HepG2 (cell line): Measurements from ENCODE around the gene OPA3. TPM values are rescaled to one million over a fixed set of nuclear protein-coding genes. Genes with fewer than 3 reads are reported as not detected.
A peak's percentile ranks its signal among the peaks of the same experiment; 100 is the strongest.

Source experiments
- ARNT2 ChIP-seq: sonication (generic); formaldehyde crosslinking; IDR thresholded peaks from 2 replicates; pipeline ENCODE4 v1.8.0; 2022; ENCODE audit warnings: mild to moderate bottlenecking, low read depth, missing genetic modification reagents, moderate library complexity
- ARNTL ChIP-seq: sonication (generic); formaldehyde crosslinking; IDR thresholded peaks from 2 replicates; pipeline ENCODE4 v1.4.0; 2020; ENCODE audit warnings: mild to moderate bottlenecking, missing genetic modification reagents
- DPF2 ChIP-seq: sonication (generic); formaldehyde crosslinking; IDR thresholded peaks from 2 replicates; pipeline ENCODE4 v1.4.0; 2020; ENCODE audit warnings: mild to moderate bottlenecking, low read depth, missing genetic modification reagents, borderline replicate concordance
- DR1 ChIP-seq: sonication (generic); formaldehyde crosslinking; IDR thresholded peaks from 2 replicates; pipeline ENCODE4 v1.8.0; 2021; ENCODE audit warnings: mild to moderate bottlenecking, missing genetic modification reagents, inconsistent platforms
- FOXA1 ChIP-seq, 2 experiments: fragments of 450-650 bp in 1 of 2; sonication (generic) in 1 of 2; formaldehyde crosslinking in 1 of 2; IDR thresholded peaks; 2 replicates each; pipeline versions ENCODE4 v1.4.0 to v1.6.1; 2016 to 2020; ENCODE audit warnings: missing genetic modification reagents in 1 of 2
- FOXK1 ChIP-seq: sonication (generic); formaldehyde crosslinking; IDR thresholded peaks from 2 replicates; pipeline ENCODE4 v1.4.0; 2020; ENCODE audit warnings: low read depth, missing genetic modification reagents, borderline replicate concordance
- FOXP1 ChIP-seq, 2 experiments: fragments of 450-650 bp in 1 of 2; IDR thresholded peaks; 2 replicates each; pipeline ENCODE4 v1.6.1; 2017 to 2018; ENCODE audit warnings: antibody characterized with exemption in 1 of 2
- FOXP4 ChIP-seq: sonication (generic); formaldehyde crosslinking; IDR thresholded peaks from 2 replicates; pipeline ENCODE4 v1.4.0; 2020; ENCODE audit warnings: missing genetic modification reagents
- KDM5B ChIP-seq: sonication (generic); formaldehyde crosslinking; IDR thresholded peaks from 2 replicates; pipeline ENCODE4 v1.4.0; 2020; ENCODE audit warnings: missing genetic modification reagents, mild to moderate bottlenecking, borderline replicate concordance
- LCORL ChIP-seq, 2 experiments: fragments of 450-650 bp in 1 of 2; sonication (generic) in 1 of 2; formaldehyde crosslinking in 1 of 2; IDR thresholded peaks; 2 replicates each; pipeline versions ENCODE4 v1.5.0 to v1.6.1; 2017 to 2020; ENCODE audit warnings: antibody characterized with exemption in 1 of 2, missing genetic modification reagents in 1 of 2
- NCOA1 ChIP-seq: sonication (generic); formaldehyde crosslinking; IDR thresholded peaks from 2 replicates; pipeline ENCODE4 v1.9.0; 2021; ENCODE audit warnings: missing genetic modification reagents
- RBM39 ChIP-seq: fragments of 200-400 bp; formaldehyde crosslinking; IDR thresholded peaks from one replicate; pipeline ENCODE4 v1.6.1; 2018; ENCODE audit warnings: antibody characterized with exemption, mild to moderate bottlenecking, low read depth, low read length; ENCODE audit not compliant: poor library complexity, severe bottlenecking
- SMAD9 ChIP-seq: sonication (generic); formaldehyde crosslinking; IDR thresholded peaks from 2 replicates; pipeline ENCODE4 v1.5.1; 2020; ENCODE audit warnings: mild to moderate bottlenecking, missing genetic modification reagents
- SRSF1 ChIP-seq: fragments of 200-400 bp; formaldehyde crosslinking; optimal IDR thresholded peaks from 2 replicates; pipeline ENCODE3; 2017; ENCODE audit warnings: mild to moderate bottlenecking, low read depth, low read length, moderate library complexity
- ZBTB7A ChIP-seq: sonication (generic); formaldehyde crosslinking; IDR thresholded peaks from 2 replicates; pipeline ENCODE4 v1.8.0; 2022; ENCODE audit warnings: mild to moderate bottlenecking, missing genetic modification reagents
- ZBTB7B ChIP-seq: sonication (generic); formaldehyde crosslinking; IDR thresholded peaks from 2 replicates; pipeline ENCODE4 v1.4.0; 2020; ENCODE audit warnings: missing genetic modification reagents
- ZFX ChIP-seq: sonication (generic); formaldehyde crosslinking; IDR thresholded peaks from 2 replicates; pipeline ENCODE4 v1.4.0; 2020; ENCODE audit warnings: mild to moderate bottlenecking, low read depth, missing genetic modification reagents, moderate library complexity
- ZMYM4 ChIP-seq: sonication (generic); formaldehyde crosslinking; IDR thresholded peaks from 2 replicates; pipeline ENCODE4 v1.8.1; 2023; ENCODE audit warnings: mild to moderate bottlenecking, missing genetic modification reagents
- ZNF160 ChIP-seq: sonication (generic); formaldehyde crosslinking; IDR thresholded peaks from 2 replicates; pipeline ENCODE4 v1.8.0; 2022; ENCODE audit warnings: mild to moderate bottlenecking, inconsistent platforms, missing genetic modification reagents
- ZNF275 ChIP-seq: sonication (generic); formaldehyde crosslinking; IDR thresholded peaks from 2 replicates; pipeline ENCODE4 v1.8.0; 2022; ENCODE audit warnings: missing genetic modification reagents, mild to moderate bottlenecking, inconsistent platforms, borderline replicate concordance
- ZNF652 ChIP-seq: IDR thresholded peaks from 2 replicates; pipeline ENCODE4 v1.6.1; 2016; ENCODE audit warnings: low read depth, borderline replicate concordance
- ZNF777 ChIP-seq: sonication (generic); formaldehyde crosslinking; IDR thresholded peaks from 2 replicates; pipeline ENCODE4 v1.4.0; 2020; ENCODE audit warnings: missing genetic modification reagents
- ZNF816 ChIP-seq: sonication (generic); formaldehyde crosslinking; IDR thresholded peaks from 2 replicates; pipeline ENCODE4 v1.8.0; 2022; ENCODE audit warnings: missing genetic modification reagents, mild to moderate bottlenecking, borderline replicate concordance
- ZNF878 ChIP-seq: sonication (generic); formaldehyde crosslinking; IDR thresholded peaks from 2 replicates; pipeline ENCODE4 v1.8.1; 2023; ENCODE audit warnings: mild to moderate bottlenecking, missing genetic modification reagents, moderate library complexity
- ZNF883 ChIP-seq: sonication (generic); formaldehyde crosslinking; IDR thresholded peaks from 2 replicates; pipeline ENCODE4 v1.5.1; 2020; ENCODE audit warnings: mild to moderate bottlenecking, missing genetic modification reagents; ENCODE audit errors: not compliant biosample characterization
- ZSCAN25 ChIP-seq: sonication (generic); formaldehyde crosslinking; IDR thresholded peaks from 2 replicates; pipeline ENCODE4 v1.8.0; 2022; ENCODE audit warnings: mild to moderate bottlenecking, missing genetic modification reagents
- polyA plus RNA-seq, 8 experiments: library from polyadenylated mRNA; depleted of rRNA in 3 of 8; stranded (reverse) in 7 of 8; unstranded in 1 of 8; fragments of >200 nt; fragmentation: Illumina TruSeq in 4 of 8; extraction: Trizol in 4 of 8; gene quantifications; 2 replicates each; pipeline versions ENCODE4 v1.2.1 to v1.2.3, GENCODE V29; 2011 to 2016; ENCODE audit warnings: low read depth in 4 of 8, missing spikeins in 1 of 8, mixed read lengths in 1 of 8; ENCODE audit not compliant: insufficient read depth in 1 of 8
- total RNA-seq, 5 experiments: library from RNA; depleted of rRNA; stranded (reverse); fragments of >200 nt; fragmentation: Illumina TruSeq; extraction: Trizol; gene quantifications; 2 replicates each; pipeline ENCODE4 v1.2.3, GENCODE V29; 2016; ENCODE audit warnings: low read depth in 1 of 5

Gene OPA3
- total and polyA plus RNA-seq, 2 of the 13 experiments (the other 11 are each of a cell fraction or from before 2014, with no cell fraction given): 8.3 to 17.7 TPM

DNA sequence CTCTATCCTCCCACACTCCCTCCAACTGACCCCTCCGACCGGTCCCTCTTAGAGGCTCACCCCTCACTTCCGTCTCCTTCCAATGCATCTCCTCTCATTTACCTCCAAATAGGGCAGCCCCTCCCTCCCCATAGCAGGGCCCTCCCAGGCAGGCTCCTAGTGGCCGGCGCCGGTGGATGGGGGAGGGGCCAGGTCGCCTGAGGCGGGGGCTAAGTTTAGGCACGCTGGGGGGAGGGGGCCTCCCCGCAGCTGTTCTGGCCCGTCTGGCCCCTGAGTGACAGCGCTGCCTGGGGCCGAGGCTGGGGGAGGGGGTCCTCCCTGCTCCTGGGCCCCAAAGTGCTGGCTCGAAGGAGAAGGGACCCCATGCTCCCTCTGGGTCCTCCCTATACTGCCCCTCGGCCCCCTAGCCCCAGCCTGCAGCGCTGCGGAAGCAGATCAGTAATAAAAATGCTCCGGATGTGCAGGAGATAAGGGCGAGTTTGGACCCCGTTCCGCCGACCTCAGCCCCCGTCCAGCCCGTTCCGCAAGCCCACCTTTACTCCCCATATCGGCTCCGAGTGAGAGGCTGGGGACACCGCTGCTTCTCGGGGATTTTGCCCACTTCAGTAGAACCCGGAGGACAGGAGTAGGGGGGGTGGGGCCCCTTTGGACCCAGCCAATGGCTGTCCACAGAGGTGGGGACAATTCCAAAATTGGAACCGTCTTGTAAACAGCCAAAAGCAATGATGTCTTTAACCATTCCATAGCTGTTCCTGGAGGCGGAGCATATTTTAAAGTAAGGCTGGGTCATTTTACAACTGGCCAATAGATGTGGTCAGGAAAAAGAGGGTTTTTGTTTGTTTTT lies 91.8 kb downstream of the OPA3 start (continued):
- TF ChIP-seq ZNF878 (CRISPR knock-in tag): 0 out of 2 replicates have a peak, but pooled peaks have one; percentile 34
- TF ChIP-seq ARNTL (CRISPR knock-in tag): peak; percentile 58; the same call in 1 of the 2 replicates
- no peak for TF ChIP-seq ZNF777 (CRISPR knock-in tag)
- 0 out of 2 replicates have a peak, but pooled peaks have one; percentile 31 for TF ChIP-seq ZNF816 (CRISPR knock-in tag)
- peak; percentile 62; the same call in 1 of the 2 replicates for TF ChIP-seq ZBTB7A (CRISPR knock-in tag)
- peak; percentile 61; the same call in 1 of the 2 replicates for TF ChIP-seq FOXK1 (CRISPR knock-in tag)
- TF ChIP-seq DPF2 (CRISPR knock-in tag): no peak
- TF ChIP-seq ZNF160 (CRISPR knock-in tag): 0 out of 2 replicates have a peak, but pooled peaks have one; percentile 58
- peak; percentile 35; the same call in 1 of the 2 replicates for TF ChIP-seq ZFX (CRISPR knock-in tag)
- TF ChIP-seq ZNF275 (CRISPR knock-in tag): no peak
- TF ChIP-seq ZBTB7B (CRISPR knock-in tag): peak; percentile 61; the same call in 1 of the 2 replicates
- TF ChIP-seq NCOA1 (CRISPR knock-in tag): 0 out of 2 replicates have a peak, but pooled peaks have one; percentile 28
- peak; percentile 41 for TF ChIP-seq SRSF1
- no peak for TF ChIP-seq FOXA1 (IDR thresholded peaks at IDR 0.05)
- peak; percentile 49; the same call in 1 of the 2 replicates for TF ChIP-seq FOXA1 (CRISPR knock-in tag; IDR thresholded peaks at IDR 0.05)
- 0 out of 2 replicates have a peak, but pooled peaks have one; percentile 25 for TF ChIP-seq ARNT2
- TF ChIP-seq FOXP4 (CRISPR knock-in tag): peak; percentile 57
- no peak for TF ChIP-seq LCORL (IDR thresholded peaks at IDR 0.05)
- TF ChIP-seq LCORL (CRISPR knock-in tag; IDR thresholded peaks at IDR 0.05): peak; percentile 60; the same call in 1 of the 2 replicates
- no peak for TF ChIP-seq FOXP1 (IDR thresholded peaks at IDR 0.05)
- peak; percentile 32; the same call in 1 of the 2 replicates for TF ChIP-seq FOXP1 (CRISPR knock-in tag; IDR thresholded peaks at IDR 0.05)
- TF ChIP-seq SMAD9 (CRISPR knock-in tag): 0 out of 2 replicates have a peak, but pooled peaks have one; percentile 53
- TF ChIP-seq ZNF652 (CRISPR knock-in tag): peak; percentile 89
- TF ChIP-seq ZNF883 (CRISPR knock-in tag): peak; percentile 55
- TF ChIP-seq ZMYM4 (CRISPR knock-in tag): peak; percentile 45; the same call in 1 of the 2 replicates
- TF ChIP-seq ZSCAN25 (CRISPR knock-in tag): no peak
- TF ChIP-seq KDM5B (CRISPR knock-in tag): 0 out of 2 replicates have a peak, but pooled peaks have one; percentile 24
- TF ChIP-seq DR1 (CRISPR knock-in tag): 0 out of 2 replicates have a peak, but pooled peaks have one; percentile 19
- TF ChIP-seq RBM39: peak; percentile 68
